HEK293 (cell line): ENCODE results near the gene TRIM33.

Source experiments
- BCL11B ChIP-seq: fragments of 450-650 bp; formaldehyde crosslinking; IDR thresholded peaks from 2 replicates; pipeline ENCODE4 v1.5.1; 2016; ENCODE audit warnings: low read depth, missing biosample characterization, missing genetic modification characterization
- GFI1B ChIP-seq: fragments of 450-650 bp; formaldehyde crosslinking; IDR thresholded peaks from 2 replicates; pipeline ENCODE4 v1.5.1; 2016; ENCODE audit warnings: missing biosample characterization, missing genetic modification characterization
- KLF17 ChIP-seq: fragments of 450-650 bp; formaldehyde crosslinking; IDR thresholded peaks from 2 replicates; pipeline ENCODE4 v1.5.1; 2016; ENCODE audit warnings: missing biosample characterization, missing genetic modification characterization
- KLF7 ChIP-seq: fragments of 450-650 bp; formaldehyde crosslinking; IDR thresholded peaks from 2 replicates; pipeline ENCODE4 v1.5.1; 2016; ENCODE audit warnings: missing biosample characterization, missing genetic modification characterization, borderline replicate concordance
- MZF1 ChIP-seq: fragments of 450-650 bp; formaldehyde crosslinking; IDR thresholded peaks from 2 replicates; pipeline ENCODE4 v1.5.1; 2017; ENCODE audit warnings: missing biosample characterization, missing genetic modification characterization, borderline replicate concordance
- PATZ1 ChIP-seq: fragments of 450-650 bp; formaldehyde crosslinking; IDR thresholded peaks from 2 replicates; pipeline ENCODE4 v1.5.1; 2016; ENCODE audit warnings: missing biosample characterization, missing genetic modification characterization
- REST ChIP-seq: fragments of 450-650 bp; formaldehyde crosslinking; IDR thresholded peaks from 2 replicates; pipeline ENCODE4 v1.5.1; 2016; ENCODE audit warnings: missing biosample characterization, missing genetic modification characterization
- SP3 ChIP-seq: fragments of 450-650 bp; formaldehyde crosslinking; IDR thresholded peaks from 2 replicates; pipeline ENCODE4 v1.5.1; 2016; ENCODE audit warnings: missing biosample characterization, missing genetic modification characterization
- ZBTB10 ChIP-seq: fragments of 450-650 bp; formaldehyde crosslinking; IDR thresholded peaks from 2 replicates; pipeline ENCODE4 v1.5.1; 2016; ENCODE audit warnings: missing biosample characterization, missing genetic modification characterization
- ZBTB17 ChIP-seq: fragments of 450-650 bp; formaldehyde crosslinking; IDR thresholded peaks from 2 replicates; pipeline ENCODE4 v1.5.1; 2016; ENCODE audit warnings: missing biosample characterization, missing genetic modification characterization
- ZBTB26 ChIP-seq: fragments of 450-650 bp; formaldehyde crosslinking; optimal IDR thresholded peaks from 2 replicates; pipeline ENCODE3; 2016; ENCODE audit warnings: missing biosample characterization, mild to moderate bottlenecking, missing genetic modification characterization
- ZBTB44 ChIP-seq: fragments of 450-650 bp; IDR thresholded peaks from 2 replicates; pipeline ENCODE4 v1.5.1; 2018; ENCODE audit warnings: missing biosample characterization, mild to moderate bottlenecking, missing genetic modification characterization
- ZFHX2 ChIP-seq: fragments of 450-650 bp; formaldehyde crosslinking; conservative IDR thresholded peaks from 2 replicates; pipeline ENCODE4 v1.5.1; 2016; ENCODE audit warnings: missing biosample characterization, missing genetic modification characterization
- ZFP37 ChIP-seq: fragments of 450-650 bp; formaldehyde crosslinking; IDR thresholded peaks from 2 replicates; pipeline ENCODE4 v1.5.1; 2016; ENCODE audit warnings: missing biosample characterization, missing genetic modification characterization
- ZFP69B ChIP-seq: fragments of 450-650 bp; formaldehyde crosslinking; IDR thresholded peaks from 2 replicates; pipeline ENCODE4 v1.5.1; 2016; ENCODE audit warnings: missing biosample characterization, missing genetic modification characterization
- ZNF335 ChIP-seq: fragments of 450-650 bp; formaldehyde crosslinking; conservative IDR thresholded peaks from 2 replicates; pipeline ENCODE4 v1.5.1; 2016; ENCODE audit warnings: missing biosample characterization, missing genetic modification characterization
- ZNF423 ChIP-seq: fragments of 450-650 bp; formaldehyde crosslinking; IDR thresholded peaks from 2 replicates; pipeline ENCODE4 v1.5.1; 2016; ENCODE audit warnings: missing biosample characterization, missing genetic modification characterization
- ZNF561 ChIP-seq: fragments of 450-650 bp; IDR thresholded peaks from 2 replicates; pipeline ENCODE4 v1.5.1; 2018; ENCODE audit warnings: missing biosample characterization, missing genetic modification characterization, borderline replicate concordance
- ZNF629 ChIP-seq: fragments of 450-650 bp; formaldehyde crosslinking; IDR thresholded peaks from 2 replicates; pipeline ENCODE4 v1.5.1; 2017; ENCODE audit warnings: missing biosample characterization, missing genetic modification characterization
- ZNF645 ChIP-seq: fragments of 450-650 bp; formaldehyde crosslinking; IDR thresholded peaks from 2 replicates; pipeline ENCODE4; 2016; ENCODE audit warnings: missing biosample characterization, missing genetic modification characterization
- ZNF660 ChIP-seq: fragments of 450-650 bp; IDR thresholded peaks from 2 replicates; pipeline ENCODE4 v1.5.1; 2018; ENCODE audit warnings: missing biosample characterization, mild to moderate bottlenecking, missing genetic modification characterization
- ZNF76 ChIP-seq: fragments of 450-650 bp; formaldehyde crosslinking; IDR thresholded peaks from 2 replicates; pipeline ENCODE4; 2016; ENCODE audit warnings: low read depth, missing biosample characterization, missing genetic modification characterization, borderline replicate concordance
- ZNF777 ChIP-seq: fragments of 450-650 bp; formaldehyde crosslinking; IDR thresholded peaks from 2 replicates; pipeline ENCODE4 v1.5.1; 2017; ENCODE audit warnings: missing biosample characterization, missing genetic modification characterization, borderline replicate concordance
- ZNF830 ChIP-seq: fragments of 450-650 bp; IDR thresholded peaks from 2 replicates; pipeline ENCODE4 v1.5.0; 2018; ENCODE audit warnings: missing biosample characterization, missing genetic modification characterization, low read depth, mild to moderate bottlenecking, moderate library complexity
- ZXDB ChIP-seq: fragments of 450-650 bp; formaldehyde crosslinking; IDR thresholded peaks from 2 replicates; pipeline ENCODE4 v1.5.1; 2016; ENCODE audit warnings: missing biosample characterization, missing genetic modification characterization

Gene TRIM33

GRCh38 chr1:114511032-114511785 is at the start of gene TRIM33 (continued):
- TF ChIP-seq ZNF561 (tag by site-specific recombination) (peak; percentile 90), MZF1 (no peak), BCL11B (no peak), ZNF423 (peak; percentile 95), ZBTB17 (tag by site-specific recombination) (peak; percentile 60; the same call in 1 of the 2 replicates), GFI1B (tag by site-specific recombination) (no peak), REST (peak; percentile 10; the same call in 1 of the 2 replicates), KLF7 (peak; percentile 48; the same call in 1 of the 2 replicates), ZFP69B (tag by site-specific recombination) (peak; percentile 73), ZNF629 (tag by site-specific recombination) (peak; percentile 77), ZNF76 (tag by site-specific recombination) (peak; percentile 76), ZBTB44 (no peak), ZFP37 (tag by site-specific recombination) (peak; percentile 76; the same call in 1 of the 2 replicates), PATZ1 (tag by site-specific recombination) (peak; percentile 79), ZNF645 (no peak), KLF17 (tag by site-specific recombination) (0 out of 2 replicates have a peak, but pooled peaks have one; percentile 52), ZNF830 (tag by site-specific recombination) (no peak), SP3 (tag by site-specific recombination) (peak; percentile 80), ZFHX2 (tag by site-specific recombination) (peak; percentile 78), ZNF777 (tag by site-specific recombination) (peak; percentile 48; the same call in 1 of the 2 replicates), ZBTB10 (tag by site-specific recombination) (peak; percentile 36; the same call in 1 of the 2 replicates), ZXDB (tag by site-specific recombination) (peak; percentile 95), ZBTB26 (peak; percentile 97), ZNF660 (peak; percentile 77), ZNF335 (tag by site-specific recombination) (peak; percentile 97)
